ENCODE results near the gene PPHLN1. TPM values are rescaled to one million over a fixed set of nuclear protein-coding genes. Genes with fewer than 3 reads are reported as not detected.

The PPHLN1 gene, protein sequence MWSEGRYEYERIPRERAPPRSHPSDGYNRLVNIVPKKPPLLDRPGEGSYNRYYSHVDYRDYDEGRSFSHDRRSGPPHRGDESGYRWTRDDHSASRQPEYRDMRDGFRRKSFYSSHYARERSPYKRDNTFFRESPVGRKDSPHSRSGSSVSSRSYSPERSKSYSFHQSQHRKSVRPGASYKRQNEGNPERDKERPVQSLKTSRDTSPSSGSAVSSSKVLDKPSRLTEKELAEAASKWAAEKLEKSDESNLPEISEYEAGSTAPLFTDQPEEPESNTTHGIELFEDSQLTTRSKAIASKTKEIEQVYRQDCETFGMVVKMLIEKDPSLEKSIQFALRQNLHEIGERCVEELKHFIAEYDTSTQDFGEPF
- 82.7 and 84.4 TPM in 2 replicates for total RNA-seq

DNA sequence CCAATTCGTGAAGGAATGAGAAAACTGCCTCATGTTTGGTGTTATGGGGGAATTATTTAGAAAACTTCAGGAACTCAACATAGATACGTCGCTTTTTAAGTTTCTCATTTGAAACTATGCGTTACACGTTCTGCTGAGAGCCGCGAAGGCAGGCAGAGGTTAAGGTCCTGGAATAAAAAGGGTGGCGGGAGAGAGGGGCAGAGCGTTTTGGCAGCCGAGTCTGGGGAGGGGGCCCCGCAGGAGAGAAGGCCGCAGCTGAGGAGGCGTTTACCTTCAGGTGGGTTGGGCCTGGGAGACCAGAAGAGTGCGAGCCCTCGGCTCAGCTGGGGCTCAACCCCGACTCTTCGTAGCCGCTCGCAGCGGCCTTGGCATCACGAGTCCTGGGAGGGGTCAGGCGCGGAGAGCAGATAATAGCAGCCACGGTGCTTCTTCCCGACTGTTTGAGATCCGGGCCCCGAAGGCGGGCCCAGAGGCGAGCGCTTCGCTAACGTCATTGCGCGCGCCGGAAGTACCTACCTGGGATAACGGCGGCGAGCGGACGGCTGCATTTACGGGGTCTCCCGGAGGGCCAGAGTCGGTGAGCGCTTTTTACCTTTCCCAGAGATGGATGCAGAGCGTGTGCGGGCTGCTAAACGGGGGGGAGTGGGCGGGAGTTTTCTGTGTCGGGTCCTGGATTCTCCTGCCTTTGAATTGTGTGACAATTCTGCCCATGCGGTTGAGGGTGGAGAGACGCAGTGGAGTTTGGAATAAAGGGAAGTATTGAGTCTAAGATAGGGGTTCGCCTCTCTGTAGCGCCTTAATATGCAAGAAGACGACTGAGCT is at the start of gene PPHLN1, which contains the start of gene ZCRB1:
Gene PPHLN1 (plus strand): TSS at position 515 of the 822 bp plus-strand sequence. CDS start 9,736 bp downstream, outside the sequence.
Gene ZCRB1 (minus strand): TSS at position 442 of the 822 bp plus-strand sequence. CDS start 1,992 bp downstream, outside the sequence.

Small RNA genes within 50 kb of the gene (small RNA-seq; reads per million reads assigned to genes)
- gene MIR7851 (not detected), gene RF00019 (not detected), gene RF00090 (not detected), gene RNU6-249P (not detected)

Other genes starting within 250 kb of the PPHLN1 start
- 11.8 and 13.9 TPM in 2 replicates for gene GXYLT1, start 181.3 kb upstream of the PPHLN1 start, total RNA-seq
- gene YAF2, start 87.9 kb upstream of the PPHLN1 start, total RNA-seq, result 22.7 and 22.9 TPM in 2 replicates
- gene ZCRB1, start 73 bp upstream of the PPHLN1 start, total RNA-seq, result 48.5 TPM in 2 replicates